HL-60 (cell line): ENCODE data around the gene COL25A1.

Source experiments
- DNase-seq, 2 experiments: peaks; one replicate each; pipeline ENCODE4 v3.0.0-alpha.2; 2010 to 2020; ENCODE audit warnings: low read depth in 1 of 2, low spot score in 1 of 2
- H3K27ac ChIP-seq: fragments of 250-450 bp; sonication (Bioruptor Pico); replicated peaks from 2 replicates; pipeline ENCODE4 v1.5.1; 2020; ENCODE audit warnings: mild to moderate bottlenecking, moderate library complexity
- H3K27me3 ChIP-seq: fragments of 250-450 bp; sonication (Bioruptor Pico); 2 replicates; pipeline ENCODE4 v1.5.1; 2021; ENCODE audit warnings: mild to moderate bottlenecking, moderate library complexity; ENCODE audit not compliant: insufficient read depth, poor library complexity, severe bottlenecking
- H3K4me3 ChIP-seq: replicated peaks from 2 replicates; pipeline ENCODE4 v1.5.1; 2011; ENCODE audit warnings: mild to moderate bottlenecking, control low read depth, low read length; ENCODE audit not compliant: insufficient read depth
- GABPA ChIP-seq: IDR thresholded peaks from 2 replicates; pipeline ENCODE4 v1.6.1; 2012; ENCODE audit warnings: low read depth
- POLR2AphosphoS5 ChIP-seq: IDR thresholded peaks from 2 replicates; pipeline ENCODE4 v1.6.1; 2012; ENCODE audit warnings: low read depth
- SPI1 ChIP-seq: IDR thresholded peaks from 2 replicates; pipeline ENCODE4 v1.6.1; 2012; ENCODE audit warnings: low read depth, mild to moderate bottlenecking, borderline replicate concordance
- TF ChIP-seq, protein P1 (sequence below): IDR thresholded peaks from one replicate; pipeline ENCODE4 v1.5.1; 2011; ENCODE audit warnings: low read length, control low read depth, inconsistent platforms; ENCODE audit not compliant: insufficient read depth
- TF ChIP-seq, protein P2 (sequence below): IDR thresholded peaks from 2 replicates; pipeline ENCODE4 v1.6.1; 2012; ENCODE audit warnings: low read depth; ENCODE audit not compliant: insufficient replicate concordance

The COL25A1 gene

DNA sequence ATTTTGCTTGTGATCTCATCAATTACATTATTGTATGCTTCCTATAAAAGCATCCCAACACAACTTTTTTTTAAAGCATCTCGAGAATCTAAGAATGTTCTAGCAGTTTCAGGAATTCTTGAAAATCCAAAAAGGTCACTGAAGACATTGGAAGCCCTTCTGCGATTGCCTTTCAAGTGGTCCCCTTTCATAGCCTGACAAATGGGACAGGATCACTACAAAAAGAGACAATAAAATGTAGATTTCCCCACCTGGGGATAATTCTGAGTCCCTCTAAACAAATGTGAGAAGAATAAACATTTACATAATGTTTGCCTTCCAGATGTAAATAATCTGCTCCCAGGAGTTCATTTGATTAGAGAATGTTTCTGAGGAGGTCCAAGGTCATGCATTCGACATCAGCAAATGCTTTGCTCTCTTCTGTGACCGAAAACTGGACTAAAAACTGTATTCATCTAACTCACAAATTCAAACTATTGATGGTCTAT, 116.0 kb downstream of the COL25A1 start:
- DNase-seq = no peak
- Histone ChIP-seq H3K4me3 (no peak overlapping the region), H3K27ac (no peak overlapping the region), H3K27me3 (no peaks in the 10 kb centered on the region)
- TF ChIP-seq SPI1 (no peak), GABPA (no peak), POLR2AphosphoS5 (no peak)
- TF ChIP-seq, protein P1, sequence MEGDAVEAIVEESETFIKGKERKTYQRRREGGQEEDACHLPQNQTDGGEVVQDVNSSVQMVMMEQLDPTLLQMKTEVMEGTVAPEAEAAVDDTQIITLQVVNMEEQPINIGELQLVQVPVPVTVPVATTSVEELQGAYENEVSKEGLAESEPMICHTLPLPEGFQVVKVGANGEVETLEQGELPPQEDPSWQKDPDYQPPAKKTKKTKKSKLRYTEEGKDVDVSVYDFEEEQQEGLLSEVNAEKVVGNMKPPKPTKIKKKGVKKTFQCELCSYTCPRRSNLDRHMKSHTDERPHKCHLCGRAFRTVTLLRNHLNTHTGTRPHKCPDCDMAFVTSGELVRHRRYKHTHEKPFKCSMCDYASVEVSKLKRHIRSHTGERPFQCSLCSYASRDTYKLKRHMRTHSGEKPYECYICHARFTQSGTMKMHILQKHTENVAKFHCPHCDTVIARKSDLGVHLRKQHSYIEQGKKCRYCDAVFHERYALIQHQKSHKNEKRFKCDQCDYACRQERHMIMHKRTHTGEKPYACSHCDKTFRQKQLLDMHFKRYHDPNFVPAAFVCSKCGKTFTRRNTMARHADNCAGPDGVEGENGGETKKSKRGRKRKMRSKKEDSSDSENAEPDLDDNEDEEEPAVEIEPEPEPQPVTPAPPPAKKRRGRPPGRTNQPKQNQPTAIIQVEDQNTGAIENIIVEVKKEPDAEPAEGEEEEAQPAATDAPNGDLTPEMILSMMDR = no peak
- TF ChIP-seq, protein P2, sequence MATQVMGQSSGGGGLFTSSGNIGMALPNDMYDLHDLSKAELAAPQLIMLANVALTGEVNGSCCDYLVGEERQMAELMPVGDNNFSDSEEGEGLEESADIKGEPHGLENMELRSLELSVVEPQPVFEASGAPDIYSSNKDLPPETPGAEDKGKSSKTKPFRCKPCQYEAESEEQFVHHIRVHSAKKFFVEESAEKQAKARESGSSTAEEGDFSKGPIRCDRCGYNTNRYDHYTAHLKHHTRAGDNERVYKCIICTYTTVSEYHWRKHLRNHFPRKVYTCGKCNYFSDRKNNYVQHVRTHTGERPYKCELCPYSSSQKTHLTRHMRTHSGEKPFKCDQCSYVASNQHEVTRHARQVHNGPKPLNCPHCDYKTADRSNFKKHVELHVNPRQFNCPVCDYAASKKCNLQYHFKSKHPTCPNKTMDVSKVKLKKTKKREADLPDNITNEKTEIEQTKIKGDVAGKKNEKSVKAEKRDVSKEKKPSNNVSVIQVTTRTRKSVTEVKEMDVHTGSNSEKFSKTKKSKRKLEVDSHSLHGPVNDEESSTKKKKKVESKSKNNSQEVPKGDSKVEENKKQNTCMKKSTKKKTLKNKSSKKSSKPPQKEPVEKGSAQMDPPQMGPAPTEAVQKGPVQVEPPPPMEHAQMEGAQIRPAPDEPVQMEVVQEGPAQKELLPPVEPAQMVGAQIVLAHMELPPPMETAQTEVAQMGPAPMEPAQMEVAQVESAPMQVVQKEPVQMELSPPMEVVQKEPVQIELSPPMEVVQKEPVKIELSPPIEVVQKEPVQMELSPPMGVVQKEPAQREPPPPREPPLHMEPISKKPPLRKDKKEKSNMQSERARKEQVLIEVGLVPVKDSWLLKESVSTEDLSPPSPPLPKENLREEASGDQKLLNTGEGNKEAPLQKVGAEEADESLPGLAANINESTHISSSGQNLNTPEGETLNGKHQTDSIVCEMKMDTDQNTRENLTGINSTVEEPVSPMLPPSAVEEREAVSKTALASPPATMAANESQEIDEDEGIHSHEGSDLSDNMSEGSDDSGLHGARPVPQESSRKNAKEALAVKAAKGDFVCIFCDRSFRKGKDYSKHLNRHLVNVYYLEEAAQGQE = no peak

DNA sequence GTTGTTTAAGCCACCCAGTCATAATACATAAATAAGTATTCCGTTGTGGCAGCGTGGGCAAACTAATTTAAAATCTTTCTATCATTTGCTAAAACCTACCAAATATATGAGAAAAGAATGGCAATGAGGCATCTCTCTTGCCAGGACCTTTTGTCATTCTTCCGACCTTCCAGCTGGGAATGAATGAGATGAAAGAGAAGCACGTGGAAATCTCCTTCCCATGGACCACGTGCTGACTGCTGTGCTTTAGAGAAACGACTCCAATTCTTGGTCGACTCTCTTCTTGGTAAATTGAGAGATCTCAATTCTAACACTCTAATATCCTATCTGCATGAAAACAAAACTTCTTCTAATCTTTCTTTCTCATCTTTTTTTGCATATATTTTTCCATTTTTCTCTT, 116.5 kb downstream of the COL25A1 start:
- DNase-seq = no peak
- Histone ChIP-seq H3K4me3 (no peak overlapping the region), H3K27me3 (no peaks in the 10 kb centered on the region), H3K27ac (no peak overlapping the region)
- TF ChIP-seq, protein P2 = no peak
- TF ChIP-seq, protein P1 = no peak
- TF ChIP-seq SPI1 = no peak
- TF ChIP-seq GABPA = no peak
- no peak for TF ChIP-seq POLR2AphosphoS5

DNA sequence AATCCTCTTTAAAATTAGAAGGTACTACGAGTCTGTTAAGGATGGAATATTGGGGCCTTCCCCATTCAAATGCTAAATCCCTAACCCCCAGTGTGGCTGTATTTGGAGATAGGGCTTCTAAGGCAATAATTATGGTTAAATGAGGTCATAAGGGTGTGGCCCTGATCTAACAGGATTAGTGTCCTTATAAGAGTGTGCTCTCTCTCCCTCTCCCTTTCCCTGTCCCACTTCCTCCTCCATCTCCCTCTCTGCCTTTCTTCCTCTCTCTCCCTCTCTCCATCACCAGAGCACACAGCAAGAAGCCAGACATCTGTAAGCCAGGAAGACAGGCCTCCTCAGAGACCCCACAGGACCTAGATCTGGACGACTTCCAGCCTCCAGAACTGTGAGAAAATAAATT, 116.9 kb downstream of the COL25A1 start:
- no peak for DNase-seq
- Histone ChIP-seq H3K27ac (no peak overlapping the region), H3K27me3 (no peaks in the 10 kb centered on the region), H3K4me3 (no peak overlapping the region)
- no peak for TF ChIP-seq GABPA

DNA sequence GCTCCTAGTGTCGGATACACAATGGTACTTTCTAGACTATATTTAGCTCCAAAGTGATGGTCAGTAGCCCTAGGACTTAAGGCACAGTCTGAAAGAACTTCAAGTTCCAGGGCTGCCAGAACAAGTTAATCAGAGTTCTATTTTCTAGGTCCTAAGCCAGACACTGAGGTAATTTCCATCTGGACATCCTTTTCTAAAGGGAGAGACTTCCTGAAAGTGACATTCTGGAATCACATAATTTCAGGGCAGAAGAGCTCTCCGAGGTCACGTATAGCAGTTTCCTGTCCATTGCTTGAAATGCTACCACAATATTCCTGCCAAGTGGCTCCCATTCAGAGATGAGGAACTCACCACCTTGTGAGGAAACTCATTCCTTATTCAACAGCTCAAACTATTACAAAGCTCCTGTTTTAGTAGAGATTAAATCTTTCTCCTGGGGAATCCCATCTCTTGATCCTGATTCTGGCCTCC, 117.9 kb downstream of the COL25A1 start:
- DNase-seq = no peak
- Histone ChIP-seq H3K27ac (no peak overlapping the region), H3K4me3 (no peak overlapping the region), H3K27me3 (no peaks in the 10 kb centered on the region)
- TF ChIP-seq POLR2AphosphoS5 (no peak), GABPA (no peak), SPI1 (no peak)
- TF ChIP-seq, protein P2 = no peak
- TF ChIP-seq, protein P1 = no peak
